Stimulated activated CD4-positive, alpha-beta T cell treated with anti-CD3 and anti-CD28 coated beads, Interleukin-1b, Interleukin-23, amount 100 ng/mL, for 24 hours (primary cell): ENCODE data around the gene RAC3.

Experiments
- DNase-seq, 4 experiments: peaks; one replicate each; pipeline ENCODE4 v3.0.0-alpha.2; 2020; ENCODE audit warnings: low read depth in 4 of 4, low spot score in 1 of 4

Gene RAC3

DNA sequence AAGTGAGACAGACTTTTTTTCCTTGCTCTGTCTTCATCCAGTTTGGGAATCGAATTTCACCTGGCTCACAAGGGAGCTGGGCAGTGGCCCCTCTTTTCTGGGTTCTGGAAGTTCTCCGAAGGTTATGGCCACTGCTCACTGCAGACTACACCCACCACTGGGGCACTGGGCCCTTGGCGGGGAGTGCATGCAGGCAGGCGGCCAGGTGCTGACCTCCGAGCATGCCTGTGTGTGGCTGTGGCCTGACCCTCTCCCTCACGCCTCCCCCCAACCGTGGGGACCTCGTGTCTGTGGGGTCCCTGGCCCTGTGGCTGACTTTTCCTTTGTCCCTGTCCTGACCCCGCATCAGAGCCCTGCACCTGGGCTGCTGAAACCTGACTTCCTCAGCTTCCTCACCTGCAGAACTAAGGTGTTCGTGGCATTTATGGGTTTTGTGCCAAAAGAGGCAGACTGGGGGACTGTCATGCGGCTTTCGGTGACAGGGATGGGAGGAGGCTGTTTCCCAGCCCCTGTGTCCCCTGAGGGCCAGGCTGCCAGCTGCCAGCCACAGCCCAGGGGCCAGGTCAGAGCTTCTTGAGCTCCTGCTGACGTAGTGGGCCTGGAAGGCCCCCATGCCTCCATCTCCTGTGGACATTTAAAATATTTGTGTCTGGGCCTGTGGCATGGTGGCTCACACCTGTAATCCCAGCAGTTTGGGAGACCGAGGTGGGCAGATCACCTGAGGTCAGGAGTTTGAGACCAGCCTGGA is 32.6 kb upstream of the RAC3 start:
- no peak for DNase-seq

DNA sequence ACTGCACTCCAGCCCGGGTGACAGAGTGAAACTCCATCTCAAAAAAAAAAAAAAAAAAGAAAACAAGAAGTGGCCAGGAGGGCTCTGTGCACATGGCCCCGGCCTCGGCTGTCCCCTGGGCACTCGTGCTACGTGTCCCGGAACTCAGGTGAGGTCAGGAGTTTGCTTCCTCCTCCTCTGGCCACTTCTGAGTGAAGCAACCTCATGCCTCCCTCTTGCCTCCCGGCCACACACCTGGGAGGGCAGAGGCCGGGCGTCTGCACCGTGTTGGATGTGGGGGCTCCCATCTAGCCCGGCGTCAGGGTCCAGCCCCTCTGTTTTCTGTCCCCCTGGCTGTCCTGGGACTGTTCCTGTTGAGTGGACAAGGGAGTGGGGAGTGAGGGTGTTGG is 31.9 kb upstream of the RAC3 start:
- DNase-seq: no peak

DNA sequence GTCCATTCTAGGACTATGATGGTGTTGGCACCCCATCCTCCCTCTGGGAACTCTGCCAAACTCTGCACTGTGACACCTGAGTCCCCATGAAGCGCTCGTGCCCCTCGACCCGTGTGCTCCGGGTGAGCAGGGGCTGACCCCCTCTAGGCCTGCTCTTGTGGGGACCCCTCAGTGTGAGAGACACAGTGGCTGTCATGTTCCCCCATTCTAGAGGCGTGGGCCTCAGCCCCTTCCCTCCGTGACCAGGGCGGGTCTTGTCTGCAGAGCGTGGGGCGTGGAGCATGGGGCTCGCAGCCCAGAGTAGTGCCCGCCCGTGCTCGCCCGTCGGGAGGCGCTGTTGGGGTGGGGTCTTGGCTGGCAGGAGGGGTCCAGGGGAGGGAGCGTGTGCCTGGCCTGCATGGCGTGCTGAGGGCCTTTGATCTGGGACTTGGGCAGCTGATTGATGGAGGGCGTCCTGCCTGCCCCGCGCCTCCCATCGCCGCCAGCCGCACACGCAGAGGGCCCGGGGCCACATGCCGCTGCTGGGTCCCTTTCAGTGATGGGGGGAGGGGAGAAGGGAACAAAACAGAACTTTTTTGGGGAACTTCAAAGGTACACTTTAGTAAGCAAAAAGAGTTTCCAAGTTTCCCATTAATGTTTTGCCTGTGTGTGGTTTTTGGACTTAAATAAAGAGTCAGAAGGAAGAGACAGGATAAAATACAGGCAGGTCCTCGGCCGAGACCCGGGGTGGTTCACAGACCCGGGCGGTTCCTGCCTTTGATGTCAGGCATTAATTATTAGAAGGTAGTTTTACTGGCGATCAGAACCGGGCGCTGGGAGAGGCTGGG is 31.3 kb upstream of the RAC3 start:
- no peak for DNase-seq

DNA sequence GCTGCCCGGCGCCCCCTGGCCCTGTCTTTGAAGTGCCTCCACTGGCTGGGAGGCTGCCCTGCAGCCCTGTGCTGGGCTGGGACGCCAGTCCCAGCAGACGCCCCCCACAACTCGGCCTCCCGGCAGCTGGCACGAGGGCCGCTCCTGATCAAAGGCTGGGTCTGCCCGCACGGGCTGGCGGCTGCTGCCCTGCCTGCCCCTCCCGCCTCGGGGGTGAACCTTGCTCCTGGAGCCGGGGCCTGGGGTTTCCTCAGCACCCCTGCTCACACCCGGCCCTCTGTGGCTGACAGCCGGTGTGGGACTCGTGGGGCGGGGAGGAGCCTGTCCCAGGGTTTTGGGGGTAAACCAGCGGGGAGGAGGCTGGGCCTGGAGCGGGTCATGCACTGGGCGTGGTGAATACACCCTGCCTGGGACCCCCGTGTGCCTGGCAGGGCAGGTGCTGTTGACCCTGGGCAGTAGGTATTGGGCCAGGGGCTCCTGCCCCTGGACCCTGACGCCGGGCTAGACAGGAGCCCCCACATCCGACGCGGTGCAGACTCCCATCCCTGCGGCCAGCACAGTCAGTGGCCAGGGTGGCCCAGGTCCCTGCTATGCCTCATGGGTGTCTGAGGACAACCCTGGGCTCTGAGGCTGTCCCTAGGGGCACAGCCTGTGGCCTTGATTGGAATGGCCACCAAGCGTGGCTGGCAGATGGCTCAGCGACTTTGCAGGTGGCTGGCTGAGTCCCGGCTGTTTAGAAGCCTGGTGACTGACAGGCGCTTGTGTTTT is 30.5 kb upstream of the RAC3 start:
- DNase-seq: no peak

DNA sequence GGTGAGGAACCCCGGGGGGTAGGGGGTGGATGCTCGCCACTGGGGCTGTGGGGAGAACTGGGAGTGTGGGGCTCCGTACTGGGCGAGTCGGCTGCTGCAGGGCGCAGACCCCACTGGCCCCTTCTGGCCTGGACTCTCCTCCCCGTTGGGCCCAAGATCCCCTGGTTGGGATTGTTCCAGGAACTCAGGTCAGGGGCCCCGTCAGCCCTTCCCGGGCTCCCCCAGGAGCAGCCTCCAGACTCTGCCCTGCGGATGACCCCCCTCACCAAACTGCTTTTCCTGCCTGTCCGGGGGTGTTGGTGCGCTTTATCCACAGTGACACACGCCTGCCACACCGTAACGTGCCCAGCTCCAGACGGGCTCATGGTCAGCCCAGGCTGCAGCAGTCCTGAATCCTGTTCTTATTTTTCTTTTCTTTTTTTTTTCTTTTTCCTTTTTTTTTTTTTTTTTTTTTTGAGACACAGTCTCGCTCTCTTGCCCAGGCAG is 29.9 kb upstream of the RAC3 start:
- DNase-seq: no peak

DNA sequence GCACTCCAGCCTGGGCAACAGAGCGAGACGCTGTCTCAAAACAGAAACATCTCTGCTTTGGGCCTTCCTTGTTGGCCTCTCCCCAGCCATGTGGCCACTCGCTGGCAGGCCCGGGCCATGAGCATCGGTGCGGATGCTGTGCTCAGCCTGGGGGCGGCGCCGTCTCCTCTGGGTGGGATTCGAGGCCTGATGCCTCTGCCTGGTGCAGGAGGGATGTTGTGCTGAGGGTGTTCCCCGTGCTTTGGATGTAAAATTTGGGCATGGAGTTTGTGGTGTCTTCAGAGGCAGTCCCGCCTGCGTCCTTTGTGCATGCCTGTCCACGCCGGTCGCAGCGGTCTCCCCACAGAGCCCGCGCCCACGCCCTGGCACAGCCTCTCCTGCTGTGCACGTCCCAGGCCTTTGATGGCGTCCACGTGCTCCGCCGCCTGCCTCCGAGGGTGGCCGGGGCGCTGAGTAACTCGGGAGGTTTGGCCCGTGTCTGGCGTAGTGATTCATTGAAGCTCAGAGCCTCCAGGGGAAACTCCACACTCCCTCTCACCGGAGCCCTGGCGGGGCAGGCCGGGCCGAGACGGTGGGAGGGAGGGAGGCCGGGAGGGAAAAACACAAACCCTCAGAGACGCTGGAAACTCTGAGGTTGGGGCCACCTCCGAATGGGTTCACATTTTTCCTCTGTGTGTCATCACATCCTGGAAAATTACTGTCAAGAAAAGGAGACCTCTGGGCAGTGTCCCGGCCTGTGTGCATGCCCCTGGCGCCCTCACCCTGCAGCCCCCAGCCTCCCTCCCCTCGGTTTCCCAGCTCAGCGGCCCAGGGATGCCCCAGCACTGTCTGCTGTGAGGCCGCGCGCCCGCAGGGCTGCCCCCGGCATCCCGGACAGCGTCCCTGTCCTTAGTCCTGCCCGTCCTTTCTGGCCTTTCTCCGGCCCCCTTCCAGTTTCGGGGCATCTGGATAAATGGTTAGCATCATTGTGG is 27.8 kb upstream of the RAC3 start:
- peak in 1 of 4 experiments; percentile 32 for DNase-seq

DNA sequence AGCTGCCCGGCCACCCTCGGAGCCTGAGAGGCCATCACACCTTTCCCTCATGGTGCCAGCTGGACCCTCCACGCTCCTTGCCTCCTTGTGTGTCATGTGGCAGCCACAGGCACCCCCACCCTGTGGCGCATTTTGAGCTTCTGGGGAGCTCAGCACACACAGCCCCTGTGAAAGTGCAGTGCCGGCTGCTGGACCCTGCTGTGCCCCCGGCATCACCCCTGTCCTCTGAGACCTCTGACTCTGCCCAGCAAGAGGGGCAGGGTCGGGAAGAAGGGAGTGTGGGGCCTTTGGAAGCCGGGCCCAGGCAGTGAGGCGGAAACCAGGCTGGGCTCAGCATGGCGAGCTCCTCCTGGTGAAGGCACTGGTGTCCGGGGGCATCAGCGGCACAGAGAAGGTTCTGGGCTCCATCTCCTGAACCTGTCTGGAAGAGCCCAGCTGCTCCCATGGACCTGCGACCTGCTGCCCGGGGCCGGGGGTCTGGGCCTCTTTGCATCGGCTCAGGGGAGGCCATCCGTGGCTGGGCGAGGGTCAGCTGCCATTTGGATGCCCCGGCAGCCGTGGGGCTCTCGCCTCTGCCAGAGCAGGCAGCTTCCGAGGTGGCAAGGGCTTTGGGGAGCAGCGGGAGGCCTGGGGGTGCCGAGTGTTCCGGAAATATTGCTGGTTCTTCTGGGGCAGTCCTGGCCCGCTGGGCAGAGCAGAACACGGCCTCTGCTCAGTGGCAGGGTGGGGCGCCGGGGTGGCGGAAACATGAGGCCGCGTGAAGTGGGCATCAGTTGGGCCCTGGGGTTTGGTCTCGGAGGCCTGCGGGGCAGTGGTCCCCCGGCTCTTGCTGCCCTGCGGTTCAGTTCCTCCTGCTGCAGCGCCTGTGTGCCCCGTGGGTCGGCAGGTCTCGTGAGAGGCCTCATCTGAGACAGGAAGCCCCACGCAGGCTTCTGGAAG is 26.7 kb upstream of the RAC3 start:
- DNase-seq: no peak

DNA sequence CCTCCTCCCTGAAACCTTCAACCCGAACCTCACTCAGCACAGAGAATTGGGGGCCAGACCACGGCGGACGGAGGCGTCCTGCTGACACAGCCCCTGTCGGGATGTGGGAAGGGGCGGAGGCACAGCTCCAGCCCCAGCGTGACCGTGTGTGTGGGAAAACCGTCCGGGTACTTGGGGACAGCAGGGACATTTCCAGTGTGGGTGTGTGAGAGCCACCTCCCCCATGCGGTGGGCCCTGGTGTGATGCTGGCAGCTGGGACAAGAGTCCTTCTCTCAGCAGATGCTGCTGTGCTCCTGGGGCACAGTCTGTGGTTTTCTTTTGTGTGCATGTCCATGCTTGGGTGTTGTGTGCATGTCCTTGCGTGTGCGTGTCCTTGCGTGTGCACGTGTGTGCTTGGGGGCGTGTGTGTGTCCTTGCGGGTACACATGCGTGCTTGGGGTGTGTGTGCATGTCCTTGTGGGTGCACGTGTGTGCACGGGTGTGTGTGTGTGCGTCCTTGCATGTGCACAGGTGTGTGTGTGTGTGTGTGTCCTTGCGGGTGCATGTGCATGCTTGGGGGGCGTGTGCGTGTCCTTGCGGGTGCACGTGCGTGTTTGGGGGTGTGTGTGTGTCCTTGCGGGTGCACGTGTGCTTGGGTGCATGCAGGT is 25.7 kb upstream of the RAC3 start:
- no peak for DNase-seq

DNA sequence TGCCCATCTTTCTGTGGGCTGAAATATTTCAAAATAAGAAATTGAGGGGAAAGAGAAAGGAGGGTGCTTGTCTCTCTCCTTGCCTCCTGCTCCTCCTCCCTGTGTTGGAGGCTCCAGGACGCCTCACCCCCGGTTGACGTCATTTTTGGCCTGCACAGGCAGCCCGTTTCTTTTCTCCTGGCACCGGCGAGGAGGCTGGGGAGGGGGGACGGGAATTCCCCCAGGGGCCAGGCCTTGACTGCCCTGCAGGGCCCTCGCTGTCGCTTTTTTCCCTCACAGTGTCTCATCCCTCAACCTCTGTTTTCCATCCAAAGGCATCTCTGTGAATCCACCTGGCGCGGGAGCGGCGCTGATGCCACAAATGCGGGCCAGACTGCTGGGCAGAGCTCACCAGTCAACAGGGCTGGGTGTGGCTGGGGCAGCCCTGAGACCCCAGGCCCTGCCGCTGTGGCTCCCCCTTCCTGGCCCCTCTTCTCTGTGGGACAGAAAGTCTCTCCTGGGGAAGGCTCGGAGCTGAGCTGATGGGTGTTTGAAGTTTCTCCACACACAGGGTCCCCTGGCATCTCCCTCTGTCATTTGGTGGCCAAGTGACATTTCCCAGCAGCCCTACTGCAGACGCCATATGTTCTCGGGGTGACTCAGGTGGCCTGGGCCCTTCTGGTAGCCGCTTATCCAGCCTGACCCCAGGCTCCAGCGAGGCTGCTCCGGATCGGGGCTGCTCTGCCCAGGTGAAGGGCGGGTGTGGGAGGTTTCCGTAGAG is 24.8 kb upstream of the RAC3 start:
- DNase-seq: no peak

DNA sequence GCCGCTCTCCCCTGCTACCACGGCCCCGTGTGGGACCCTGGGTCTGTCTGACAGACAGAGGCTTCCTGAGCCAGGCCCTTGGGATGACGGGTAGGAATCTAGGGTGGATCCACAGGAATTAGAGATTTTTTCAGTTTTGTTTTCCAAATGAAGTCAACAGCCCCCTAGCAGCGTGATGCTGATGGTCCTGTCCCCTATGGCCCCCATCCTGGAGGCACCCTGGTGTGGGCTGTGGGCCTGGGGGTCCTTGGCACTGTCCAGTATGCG is 24.3 kb upstream of the RAC3 start:
- DNase-seq: no peak

DNA sequence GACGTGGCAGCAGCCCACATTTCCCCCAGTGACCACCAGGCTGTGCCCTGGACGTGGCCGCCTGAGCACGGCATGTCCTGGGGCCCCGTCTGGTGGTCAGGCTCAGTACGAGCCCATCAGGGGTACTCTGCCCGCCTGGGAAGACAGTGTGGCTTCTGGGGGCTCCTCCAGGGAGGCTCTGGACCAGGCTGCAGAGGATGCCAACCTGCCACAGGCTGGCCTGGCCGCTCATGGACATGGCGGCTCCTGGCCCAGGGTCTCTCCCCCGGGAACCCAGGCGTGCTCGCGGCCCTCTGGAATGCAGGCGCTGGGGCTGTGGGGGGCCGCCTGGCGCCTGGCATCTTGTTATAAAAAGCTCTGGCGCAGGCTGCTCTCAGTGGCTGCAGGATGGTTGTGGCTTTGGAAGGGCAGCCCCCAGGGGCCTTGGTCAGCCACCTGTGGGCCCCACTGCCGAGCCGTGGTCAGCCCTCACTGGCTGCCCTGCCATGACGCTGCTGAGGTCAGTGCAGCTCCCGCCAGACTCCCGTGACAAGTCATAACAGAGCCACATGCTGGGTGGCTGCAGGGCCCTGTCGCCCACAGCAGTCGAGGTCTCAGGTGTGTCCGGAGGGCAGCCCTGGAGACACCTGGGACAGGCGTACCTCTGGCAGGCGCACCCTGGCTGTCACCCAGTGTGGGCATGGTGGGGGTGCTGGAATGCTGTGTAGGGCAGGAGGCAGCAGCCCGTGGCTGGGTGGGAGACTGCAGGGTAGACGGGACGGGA is 23.8 kb upstream of the RAC3 start:
- no peak for DNase-seq

DNA sequence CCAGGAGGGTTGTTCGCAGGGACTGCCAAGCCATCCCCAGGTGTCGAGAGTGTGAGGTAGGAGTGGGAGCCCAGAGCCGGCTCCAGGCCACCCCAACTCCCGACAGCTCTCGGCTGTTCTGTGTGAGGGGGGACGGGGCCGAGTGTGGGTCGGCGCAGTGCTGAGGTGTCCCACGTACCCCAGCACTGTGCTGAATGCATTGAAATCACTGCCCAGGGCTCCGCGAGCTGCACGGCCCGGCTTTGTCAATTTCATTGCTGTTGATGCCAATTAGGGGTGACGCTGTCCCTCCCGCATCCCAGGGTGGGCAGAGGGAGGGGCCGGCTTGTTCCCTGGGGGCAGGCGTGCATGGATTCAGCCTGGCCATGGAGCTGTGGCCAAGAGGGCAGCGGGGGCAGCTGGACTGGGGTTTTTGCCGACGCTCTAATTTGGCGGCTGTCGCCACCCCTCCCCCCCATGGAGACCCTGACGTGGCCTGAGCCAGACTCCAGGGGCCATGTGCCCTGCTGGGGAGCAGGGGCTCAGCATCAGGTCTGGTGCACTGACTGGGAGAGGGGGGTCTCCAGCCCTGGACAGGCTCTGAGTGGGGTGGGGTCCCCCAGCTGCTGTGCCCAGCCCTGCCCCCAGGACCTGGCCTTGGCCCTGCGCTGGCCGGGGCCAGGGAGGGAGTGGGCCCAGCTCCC is 23.1 kb upstream of the RAC3 start:
- DNase-seq: no peak

DNA sequence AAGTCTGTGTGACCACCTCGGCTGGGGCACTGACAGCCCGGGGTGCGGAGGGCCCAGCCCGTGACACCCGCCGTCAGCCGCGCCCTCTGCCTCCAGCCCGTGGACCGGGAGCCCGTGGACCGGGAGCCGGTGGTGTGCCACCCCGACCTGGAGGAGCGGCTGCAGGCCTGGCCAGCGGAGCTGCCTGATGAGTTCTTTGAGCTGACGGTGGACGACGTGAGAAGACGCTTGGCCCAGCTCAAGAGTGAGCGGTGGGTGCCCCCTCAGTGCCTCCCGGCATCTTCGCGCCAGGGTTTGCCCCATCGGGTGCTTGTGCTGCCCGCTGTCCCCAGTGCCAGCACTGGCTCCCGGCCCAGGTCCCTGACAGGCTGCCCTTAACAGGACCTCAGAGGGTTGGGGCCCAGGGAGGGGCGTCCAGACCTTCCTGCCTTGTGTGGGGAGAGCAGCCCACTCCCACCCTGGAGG is 22.5 kb upstream of the RAC3 start:
- no peak for DNase-seq

DNA sequence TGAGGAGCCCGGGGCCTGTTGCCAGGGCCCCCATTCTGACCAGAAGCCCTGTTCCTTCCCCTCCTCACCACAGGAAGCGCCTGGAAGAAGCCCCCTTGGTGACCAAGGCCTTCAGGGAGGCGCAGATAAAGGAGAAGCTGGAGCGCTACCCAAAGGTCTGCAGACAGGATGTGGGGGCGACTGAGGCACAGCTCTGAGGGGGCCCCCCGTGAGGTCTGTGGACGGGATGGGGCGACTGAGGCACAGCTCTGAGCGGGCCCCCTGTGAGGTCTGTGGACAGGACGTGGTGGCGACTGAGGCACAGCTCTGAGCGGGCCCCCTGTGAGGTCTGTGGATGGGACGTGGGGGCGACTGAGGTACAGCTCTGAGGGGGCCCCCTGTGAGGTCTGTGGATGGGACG is 22.1 kb upstream of the RAC3 start:
- no peak for DNase-seq

DNA sequence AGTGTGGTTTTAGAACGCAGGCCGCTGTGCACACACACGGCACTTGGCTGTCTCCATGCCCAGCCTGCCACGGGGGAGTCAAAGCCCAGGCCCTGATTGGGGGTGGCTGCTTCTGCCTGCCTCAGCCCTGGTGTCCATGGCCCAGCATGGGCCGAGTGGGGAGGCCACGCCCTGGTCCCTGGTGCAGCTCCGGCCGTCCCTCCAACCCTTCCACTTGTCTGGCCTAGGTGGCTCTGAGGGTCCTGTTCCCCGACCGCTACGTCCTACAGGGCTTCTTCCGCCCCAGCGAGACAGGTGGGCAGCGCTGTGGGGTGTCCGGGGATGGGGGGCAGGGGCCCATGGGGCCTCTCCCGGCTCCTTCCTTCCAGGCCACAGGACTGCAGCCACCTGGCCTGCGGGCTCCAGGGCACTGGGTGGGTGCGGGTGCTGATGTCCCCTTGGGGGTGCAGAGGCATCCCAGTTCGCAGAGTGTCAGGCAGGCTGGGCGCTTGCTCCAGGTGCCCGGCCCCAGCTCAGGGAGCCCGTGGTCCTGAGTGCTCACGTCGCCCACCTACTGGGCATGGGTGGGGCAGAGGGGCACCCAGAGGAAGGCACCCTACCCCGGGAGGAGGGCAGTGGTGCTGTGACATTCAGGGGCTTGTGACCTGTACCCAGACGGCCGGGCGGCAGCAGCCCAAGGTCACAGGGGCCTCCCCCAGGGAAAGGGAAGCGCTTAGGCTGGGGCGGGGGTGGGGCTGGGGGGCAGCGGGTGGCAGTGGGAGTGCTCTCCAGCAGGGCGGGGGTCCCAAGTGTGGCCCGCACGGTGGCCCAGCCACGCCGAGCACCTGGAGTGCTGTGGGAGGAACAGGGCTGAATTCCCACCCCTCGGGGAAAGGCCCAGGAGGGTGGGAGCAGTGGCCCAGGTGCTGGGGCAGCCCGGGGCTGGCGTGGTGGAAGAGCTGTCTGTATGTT is 20.6 kb upstream of the RAC3 start:
- no peak for DNase-seq

DNA sequence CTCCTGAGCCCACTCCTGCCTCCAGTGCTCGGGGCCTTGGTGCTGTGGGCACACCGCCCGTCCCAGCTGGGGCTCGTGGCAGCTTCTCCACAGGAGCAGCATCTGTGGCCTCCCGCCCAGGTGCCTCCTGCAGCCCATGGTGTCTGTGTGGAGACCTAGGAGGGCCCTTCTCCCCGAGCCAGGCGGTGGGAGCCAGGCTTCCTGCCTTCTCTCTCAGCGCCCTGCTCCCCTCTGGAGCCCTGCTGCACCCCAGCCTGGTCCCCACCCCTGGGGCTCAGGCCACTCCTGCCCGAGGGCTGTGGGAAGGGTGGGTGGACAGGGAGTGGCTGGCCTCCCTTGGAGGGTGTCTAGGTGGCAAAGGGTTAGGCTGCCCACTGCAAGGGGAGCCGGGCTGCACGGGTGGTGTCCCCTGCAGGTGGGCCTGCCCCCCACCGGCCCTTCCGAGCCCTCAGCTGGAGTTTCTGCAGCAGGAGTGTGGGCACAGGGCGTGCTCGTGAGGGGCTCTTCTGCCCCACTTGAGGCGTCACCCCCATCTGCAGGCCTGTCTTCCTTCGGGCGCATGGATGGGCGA is 19.8 kb upstream of the RAC3 start:
- no peak for DNase-seq
